Measurements from ENCODE around the gene PFKFB2. TPM values are rescaled to one million over a fixed set of nuclear protein-coding genes. Genes with fewer than 3 reads are reported as not detected.

The PFKFB2 gene
- total RNA-seq, 1 experiment from 2014 or later, result 16.8 TPM

- Mint-ChIP-seq H3K36me3 (no peaks in the 10 kb centered on the region), H3K4me3 (no peak overlapping the region), H3K27ac (peak overlapping the region; percentile 66), H3K27me3 (ENCODE audit: low read depth) (no peaks in the 10 kb centered on the region), H3K4me1 (peaks cover 49% of the 10 kb centered on the region), H3K9me3 (no peaks in the 10 kb centered on the region)
- no peak for ATAC-seq
- no peak for DNase-seq (ENCODE audit: low spot score)
- POLR2A ChIA-PET, result interaction anchor here (1.0 to 2.2 kb wide), 4 partner anchors 9 to 54 kb away, joined by 3 to 22 read pairs (median 4); partner anchors contain the start of gene PFKFB2
- CTCF ChIA-PET, result interaction anchor here (0.5 to 3.2 kb wide), 15 partner anchors 9 to 398 kb away, joined by 3 to 22 read pairs (median 5); partner anchors contain the start of genes CD55, DYRK3, PFKFB2 and YOD1
- TF ChIP-seq, protein P1, sequence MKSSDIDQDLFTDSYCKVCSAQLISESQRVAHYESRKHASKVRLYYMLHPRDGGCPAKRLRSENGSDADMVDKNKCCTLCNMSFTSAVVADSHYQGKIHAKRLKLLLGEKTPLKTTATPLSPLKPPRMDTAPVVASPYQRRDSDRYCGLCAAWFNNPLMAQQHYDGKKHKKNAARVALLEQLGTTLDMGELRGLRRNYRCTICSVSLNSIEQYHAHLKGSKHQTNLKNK (CRISPR knock-in tag; IDR thresholded peaks at IDR 0.05), result no peak
- no peak for TF ChIP-seq ZNF121 (CRISPR knock-in tag; IDR thresholded peaks at IDR 0.05)
- TF ChIP-seq RORB (CRISPR knock-in tag; IDR thresholded peaks at IDR 0.05), result no peak
- no peak for TF ChIP-seq ZNF423 (CRISPR knock-in tag; IDR thresholded peaks at IDR 0.05)
- no peak for TF ChIP-seq STAT6 (CRISPR knock-in tag; conservative IDR thresholded peaks at IDR 0.05; ENCODE audit: low read depth)
- TF ChIP-seq MYBL2 (CRISPR knock-in tag; IDR thresholded peaks at IDR 0.05), result no peak
- TF ChIP-seq RELA (CRISPR knock-in tag; IDR thresholded peaks at IDR 0.05; ENCODE audit: borderline replicate concordance), result no peak
- no peak for TF ChIP-seq ETV6 (CRISPR knock-in tag; IDR thresholded peaks at IDR 0.05)
- TF ChIP-seq AR (CRISPR knock-in tag; IDR thresholded peaks at IDR 0.05), result no peak
- TF ChIP-seq KAT7 (CRISPR knock-in tag; IDR thresholded peaks at IDR 0.05; ENCODE audit: borderline replicate concordance), result no peak
- TF ChIP-seq USF1 (CRISPR knock-in tag; IDR thresholded peaks at IDR 0.05), result no peak
- no peak for TF ChIP-seq ZNF219 (CRISPR knock-in tag; IDR thresholded peaks at IDR 0.05; ENCODE audit: borderline replicate concordance)
Observed at GRCh38 chr1:207033302-207033701, 19.8 kb upstream of the PFKFB2 start.

DNA sequence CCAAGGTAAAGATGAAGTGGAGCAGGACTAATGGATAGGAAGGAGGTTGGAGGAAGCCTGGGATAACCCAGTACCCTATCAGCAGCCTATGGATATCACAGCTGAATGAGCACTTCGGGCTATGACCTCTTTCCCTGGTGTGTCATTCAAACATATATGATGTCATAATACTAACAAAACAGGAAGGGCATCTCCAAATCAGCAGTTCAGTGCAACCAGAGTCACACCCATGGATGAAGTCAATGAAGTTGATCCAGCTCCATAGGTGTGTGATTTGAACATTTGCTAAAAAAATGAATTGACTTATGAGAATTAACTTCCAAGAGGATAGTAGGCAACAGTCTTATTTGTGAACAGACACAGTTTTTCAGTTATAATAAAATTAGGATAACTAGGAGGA is 18.9 kb upstream of the PFKFB2 start:
- ATAC-seq, result no peak
- no peak for DNase-seq (ENCODE audit: low spot score)
- Mint-ChIP-seq H3K27ac (no peak overlapping the region), H3K36me3 (no peaks in the 10 kb centered on the region), H3K9me3 (no peaks in the 10 kb centered on the region), H3K27me3 (ENCODE audit: low read depth) (no peaks in the 10 kb centered on the region), H3K4me1 (peaks cover 49% of the 10 kb centered on the region), H3K4me3 (no peak overlapping the region)
- no peak for TF ChIP-seq PRRX2 (CRISPR knock-in tag; IDR thresholded peaks at IDR 0.05)
- no peak for TF ChIP-seq ZNF121 (CRISPR knock-in tag; IDR thresholded peaks at IDR 0.05)
- TF ChIP-seq ELF4 (CRISPR knock-in tag; IDR thresholded peaks at IDR 0.05; ENCODE audit: low read depth), result no peak
- TF ChIP-seq SMAD4 (CRISPR knock-in tag; IDR thresholded peaks at IDR 0.05), result no peak
- TF ChIP-seq, protein P2, sequence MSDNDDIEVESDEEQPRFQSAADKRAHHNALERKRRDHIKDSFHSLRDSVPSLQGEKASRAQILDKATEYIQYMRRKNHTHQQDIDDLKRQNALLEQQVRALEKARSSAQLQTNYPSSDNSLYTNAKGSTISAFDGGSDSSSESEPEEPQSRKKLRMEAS (CRISPR knock-in tag; IDR thresholded peaks at IDR 0.05), result no peak
- no peak for TF ChIP-seq ESRRA (CRISPR knock-in tag; IDR thresholded peaks at IDR 0.05; ENCODE audit: borderline replicate concordance)
- TF ChIP-seq GRHL2 (CRISPR knock-in tag; IDR thresholded peaks at IDR 0.05; ENCODE audit: insufficient replicate concordance, severe bottlenecking), result no peak
- no peak for TF ChIP-seq EMX1 (CRISPR knock-in tag; IDR thresholded peaks at IDR 0.05)
- CTCF ChIA-PET, result interaction anchor here (0.5 to 3.2 kb wide), 4 partner anchors 15 to 368 kb away, joined by 3 to 22 read pairs (median 10); partner anchors contain the start of gene PFKFB2
- POLR2A ChIA-PET, result no interaction called here

All from WTC11 (cell line).